ENCODE data around the gene RNF180.

The RNF180 gene, protein sequence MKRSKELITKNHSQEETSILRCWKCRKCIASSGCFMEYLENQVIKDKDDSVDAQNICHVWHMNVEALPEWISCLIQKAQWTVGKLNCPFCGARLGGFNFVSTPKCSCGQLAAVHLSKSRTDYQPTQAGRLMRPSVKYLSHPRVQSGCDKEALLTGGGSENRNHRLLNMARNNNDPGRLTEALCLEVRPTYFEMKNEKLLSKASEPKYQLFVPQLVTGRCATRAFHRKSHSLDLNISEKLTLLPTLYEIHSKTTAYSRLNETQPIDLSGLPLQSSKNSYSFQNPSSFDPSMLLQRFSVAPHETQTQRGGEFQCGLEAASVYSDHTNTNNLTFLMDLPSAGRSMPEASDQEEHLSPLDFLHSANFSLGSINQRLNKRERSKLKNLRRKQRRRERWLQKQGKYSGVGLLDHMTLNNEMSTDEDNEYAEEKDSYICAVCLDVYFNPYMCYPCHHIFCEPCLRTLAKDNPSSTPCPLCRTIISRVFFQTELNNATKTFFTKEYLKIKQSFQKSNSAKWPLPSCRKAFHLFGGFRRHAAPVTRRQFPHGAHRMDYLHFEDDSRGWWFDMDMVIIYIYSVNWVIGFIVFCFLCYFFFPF
- total RNA-seq = 0 reads per million in 4 experiments

- no peak for DNase-seq
These were observed at the start of gene RNF180 for GRCh38 chr5:64165500-64166200. Gene RNF180, plus strand, starts transcription at chr5:64165843. Its CDS starts 34,965 bp downstream, at chr5:64200808.

DNA sequence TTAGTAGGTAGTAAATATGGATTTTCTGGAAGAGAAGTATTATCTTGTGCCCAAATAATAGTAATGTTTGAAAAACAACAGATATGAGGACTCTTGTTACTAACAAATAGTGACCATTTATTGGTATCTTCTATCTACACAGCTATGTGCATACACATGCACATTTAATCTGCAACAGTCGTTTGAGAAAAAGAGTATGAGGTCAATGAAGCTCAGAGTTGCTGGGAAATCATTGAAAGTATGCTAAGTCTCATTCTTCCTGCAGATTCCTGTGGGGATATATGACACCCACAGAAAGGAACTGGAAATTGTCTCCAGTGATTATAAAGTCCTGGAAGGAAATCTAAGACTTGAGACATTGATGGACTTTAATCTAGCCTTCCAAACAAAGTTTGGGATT is 40.1 kb upstream of the RNF180 start:
- DNase-seq = no peak

GRCh38 chr5:64126202-64126741 is 39.4 kb upstream of the RNF180 start:
- DNase-seq = no peak

GRCh38 chr5:64140018-64140417 is 25.6 kb upstream of the RNF180 start:
- no peak for DNase-seq

DNA sequence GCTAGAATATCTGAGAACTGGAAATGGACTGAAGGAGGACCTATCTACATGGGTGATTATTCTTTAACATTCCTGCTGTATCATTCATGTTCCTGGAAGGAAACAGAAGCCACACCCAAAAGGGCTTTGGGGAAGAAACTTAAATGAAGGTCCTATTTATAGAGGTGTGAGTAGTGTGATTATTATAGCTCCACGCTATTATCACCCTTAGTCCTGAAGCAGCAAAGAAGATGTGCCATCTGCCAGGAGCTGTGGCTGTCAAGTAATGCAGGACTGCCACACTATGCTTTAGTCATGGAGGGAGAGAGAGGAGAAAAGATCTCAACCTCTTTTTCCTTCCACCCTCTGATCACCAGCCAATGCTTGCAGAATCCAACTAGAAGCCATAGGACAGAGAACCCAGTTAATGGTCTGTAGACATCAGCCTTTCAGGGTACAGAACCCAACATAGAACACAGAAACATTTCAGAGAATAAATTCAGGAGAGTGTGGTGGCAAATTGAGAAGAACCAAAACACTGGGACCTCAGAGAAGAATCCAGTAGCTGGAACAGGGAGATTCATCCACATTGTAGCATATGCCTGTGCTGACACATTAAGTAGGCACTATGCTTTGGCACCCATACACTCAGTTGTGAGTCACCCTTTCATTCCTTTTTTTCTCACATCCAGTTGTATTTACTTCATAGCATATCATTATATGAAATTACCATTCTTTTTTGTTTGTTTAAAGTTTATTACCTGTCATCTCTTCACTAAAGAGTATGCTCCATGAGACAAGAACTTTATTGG is 21.0 kb upstream of the RNF180 start:
- DNase-seq = no peak

DNA sequence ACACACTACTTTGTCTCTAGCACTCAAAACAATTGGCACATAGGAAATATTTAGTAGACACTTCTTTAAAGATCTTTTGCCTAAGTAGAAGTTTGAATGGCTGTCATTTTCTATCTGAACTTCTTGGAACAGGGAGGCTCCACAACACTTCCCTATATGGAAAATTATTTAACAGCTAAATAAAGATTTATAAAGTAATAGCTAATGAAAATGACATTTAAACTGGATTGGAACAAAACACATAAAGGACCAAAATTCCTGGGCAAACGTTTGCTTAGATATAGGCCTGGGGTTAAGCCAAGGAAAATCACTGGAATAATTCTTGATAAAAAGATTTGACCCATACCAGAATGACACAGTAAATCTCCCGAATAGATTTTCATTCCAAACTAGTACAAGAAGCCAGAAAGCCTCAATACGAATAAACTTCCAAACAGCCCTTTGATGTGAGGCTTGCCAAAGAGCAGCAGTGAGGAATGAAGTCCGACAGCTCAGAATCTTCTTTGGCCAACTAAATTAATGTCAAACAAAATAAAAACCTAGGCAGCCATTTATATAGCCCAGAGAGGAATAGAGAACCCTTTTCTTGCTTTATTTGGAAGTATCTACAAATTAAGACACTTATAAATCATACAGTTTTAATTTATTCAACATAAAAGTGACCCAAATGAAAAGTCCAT is 20.3 kb upstream of the RNF180 start:
- DNase-seq = no peak

- DNase-seq = no peak
These were observed 18.3 kb upstream of the RNF180 start for GRCh38 chr5:64147379-64147778.

DNA sequence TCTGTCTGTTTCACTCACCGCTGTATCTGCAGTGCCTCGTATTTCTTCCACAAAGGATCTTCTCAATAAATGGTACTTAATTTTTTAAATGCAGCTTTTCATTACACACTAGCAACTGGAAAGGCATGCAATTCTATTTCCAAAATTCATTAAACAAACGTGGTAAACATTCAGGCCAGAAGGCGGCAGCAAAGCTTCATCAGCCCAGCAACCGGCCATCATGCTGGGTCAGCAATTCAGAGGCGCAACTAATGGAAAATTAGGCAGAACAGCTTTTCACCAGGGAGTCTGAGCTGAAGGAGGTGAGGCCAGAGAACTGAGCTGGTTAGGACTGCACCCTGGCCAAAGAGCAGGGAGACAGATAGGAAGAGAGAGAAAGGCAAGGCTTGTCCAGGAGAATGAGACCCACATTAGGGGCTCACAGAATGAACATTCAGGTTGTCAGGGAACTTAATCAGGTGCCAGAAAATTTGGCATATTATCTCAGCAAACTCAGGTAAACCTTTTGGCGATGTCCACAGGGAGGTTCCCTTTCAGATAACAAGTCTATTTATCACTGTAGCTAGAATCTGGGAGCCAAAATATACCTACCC is 17.7 kb upstream of the RNF180 start:
- no peak for DNase-seq

- no peak for DNase-seq
These were observed 16.4 kb upstream of the RNF180 start for GRCh38 chr5:64149268-64149667.

GRCh38 chr5:64149857-64150521 is 15.7 kb upstream of the RNF180 start:
- DNase-seq = no peak

GRCh38 chr5:64156261-64156660 is 9.4 kb upstream of the RNF180 start:
- DNase-seq = no peak

- no peak for DNase-seq
These were observed 6.8 kb upstream of the RNF180 start for GRCh38 chr5:64158827-64159226.

GRCh38 chr5:64160201-64160600 is 5.4 kb upstream of the RNF180 start:
- no peak for DNase-seq

DNA sequence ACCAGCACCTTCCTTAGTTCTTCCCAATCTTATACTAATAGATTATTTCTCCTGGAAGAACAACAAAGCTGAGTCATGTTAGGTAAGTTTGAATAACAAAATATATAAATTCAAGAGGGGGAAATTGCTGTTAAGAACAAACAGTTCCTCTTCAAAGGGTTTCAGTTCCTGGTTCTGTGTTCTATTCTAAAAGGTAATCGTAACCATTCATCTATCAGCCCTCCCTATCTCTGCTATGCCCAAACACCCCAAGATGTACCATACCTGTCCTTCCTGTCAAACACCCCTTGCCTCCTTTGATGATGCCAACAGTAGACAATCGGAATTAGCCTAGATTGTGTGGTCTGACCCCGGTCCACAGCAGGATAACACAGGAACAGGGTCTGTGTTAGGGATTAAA is 4.2 kb upstream of the RNF180 start:
- DNase-seq = no peak

- no peak for DNase-seq
These were observed 2.5 kb upstream of the RNF180 start for GRCh38 chr5:64163135-64163534.

- DNase-seq = no peak
These were observed 1.9 kb upstream of the RNF180 start for GRCh38 chr5:64163746-64164145.

GRCh38 chr5:64164166-64164565 is 1.5 kb upstream of the RNF180 start:
- DNase-seq = no peak

- no peak for DNase-seq
These were observed 513 bp upstream of the RNF180 start for GRCh38 chr5:64165160-64165499.

DNA sequence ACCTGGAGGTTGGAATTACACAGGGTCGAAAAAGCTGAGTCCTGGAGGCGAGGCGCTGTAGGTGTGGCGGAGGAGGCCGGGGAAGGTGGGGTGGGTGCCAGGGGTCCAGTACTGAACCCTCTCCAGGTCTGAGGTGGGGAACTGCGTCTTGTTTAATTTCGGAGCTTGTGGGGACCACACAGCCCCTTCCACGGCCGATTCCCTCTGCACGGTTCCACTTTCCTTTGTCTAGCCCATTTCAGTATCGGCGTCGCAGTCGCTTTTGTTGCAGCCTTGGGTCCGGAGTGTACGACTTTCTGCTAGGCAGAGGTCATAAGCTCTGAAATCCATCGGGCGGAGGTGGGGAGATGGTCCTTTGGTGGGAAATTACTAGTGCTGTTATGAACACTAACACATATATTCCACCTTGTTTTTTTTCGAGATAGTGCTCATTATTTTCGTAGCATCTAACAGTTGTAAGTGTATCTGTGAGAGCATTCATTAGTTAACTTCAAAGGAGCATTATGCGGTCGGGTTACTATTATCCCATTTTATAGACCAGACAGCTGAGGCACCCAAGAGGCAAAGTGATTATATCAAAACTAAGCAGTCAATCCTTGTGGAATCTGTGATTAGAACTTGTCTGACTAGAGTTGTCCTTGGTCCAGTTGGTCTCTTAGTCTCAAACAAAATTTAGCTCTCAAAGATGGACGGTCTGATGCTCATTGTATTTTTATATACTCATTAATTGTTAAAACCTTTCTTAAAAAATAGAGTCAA is 737 bp downstream of the RNF180 start:
- no peak for DNase-seq

- no peak for DNase-seq
These were observed 10.7 kb downstream of the RNF180 start for GRCh38 chr5:64176301-64176700.

Data from effector CD8-positive, alpha-beta T cell (primary cell).